ENCODE results near the gene ORAI1. TPM values are rescaled to one million over a fixed set of nuclear protein-coding genes. Genes with fewer than 3 reads are reported as not detected.
"Not testable (repeated sequence)": the region's sequence is repeated elsewhere in the genome, so short reads cannot be mapped to it uniquely, and the experiment has no call there.

Gene ORAI1
- total RNA-seq (2014; rRNA removed; shearing (Covaris generic)): 18.1 and 20.6 TPM in 2 replicates

DNA sequence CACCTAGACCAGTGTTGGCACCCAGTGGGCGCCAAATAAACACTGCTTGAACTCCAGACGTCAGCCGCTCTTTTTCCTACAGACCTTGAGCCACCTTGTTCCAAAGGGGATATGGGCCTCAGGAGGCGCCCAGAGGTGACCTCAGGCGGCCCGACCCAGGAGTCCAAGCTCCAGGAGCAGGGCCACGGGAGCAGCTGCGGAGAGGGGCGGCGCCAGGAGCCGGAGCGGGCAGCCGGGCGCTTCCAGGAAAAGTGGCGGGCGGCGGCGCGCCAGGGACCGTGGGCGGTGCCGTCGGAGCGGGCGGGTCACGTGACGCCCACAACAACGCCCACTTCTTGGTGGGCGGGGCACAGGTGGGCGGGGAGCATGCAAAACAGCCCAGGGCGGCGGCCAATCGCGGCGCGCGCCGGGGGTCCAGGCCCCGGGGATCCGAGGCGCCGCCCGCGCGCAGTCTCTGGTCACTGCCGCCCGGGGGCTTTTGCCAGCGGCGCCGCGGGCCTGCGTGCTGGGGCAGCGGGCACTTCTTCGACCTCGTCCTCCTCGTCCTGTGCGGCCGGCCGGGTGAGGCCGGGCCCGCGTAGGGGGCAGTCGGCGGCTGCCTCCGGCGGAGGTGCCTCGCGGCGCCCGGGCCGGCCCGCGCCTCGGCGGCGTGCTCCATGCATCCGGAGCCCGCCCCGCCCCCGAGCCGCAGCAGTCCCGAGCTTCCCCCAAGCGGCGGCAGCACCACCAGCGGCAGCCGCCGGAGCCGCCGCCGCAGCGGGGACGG lies at the start of gene ORAI1:
TSS of gene ORAI1 (plus strand) at position 444 of the 766 bp plus-strand sequence.
- peak; percentile 87 for DNase-seq (ENCODE audit: low read depth)

- peak; percentile 78 for DNase-seq (ENCODE audit: low read depth)
These were observed 49.4 kb upstream of the ORAI1 start for GRCh38 chr12:121576851-121577391.

GRCh38 chr12:121577443-121578180 lies 48.7 kb upstream of the ORAI1 start:
- DNase-seq (ENCODE audit: low read depth): no peak

GRCh38 chr12:121578230-121579189 lies 47.8 kb upstream of the ORAI1 start:
- no peak for DNase-seq (ENCODE audit: low read depth)

- DNase-seq (ENCODE audit: low read depth): peak; percentile 32
These were observed 47.0 kb upstream of the ORAI1 start for GRCh38 chr12:121579190-121579791.

- DNase-seq (ENCODE audit: low read depth): peak; percentile 70
These were observed 46.1 kb upstream of the ORAI1 start for GRCh38 chr12:121579981-121580868.

GRCh38 chr12:121580959-121581685 lies 45.2 kb upstream of the ORAI1 start, which contains the start of gene KDM2B:
TSS of gene KDM2B (minus strand) at chr12:121581023. CDS start at chr12:121580911, 112 bp downstream.
- peak; percentile 54 for DNase-seq (ENCODE audit: low read depth)

DNA sequence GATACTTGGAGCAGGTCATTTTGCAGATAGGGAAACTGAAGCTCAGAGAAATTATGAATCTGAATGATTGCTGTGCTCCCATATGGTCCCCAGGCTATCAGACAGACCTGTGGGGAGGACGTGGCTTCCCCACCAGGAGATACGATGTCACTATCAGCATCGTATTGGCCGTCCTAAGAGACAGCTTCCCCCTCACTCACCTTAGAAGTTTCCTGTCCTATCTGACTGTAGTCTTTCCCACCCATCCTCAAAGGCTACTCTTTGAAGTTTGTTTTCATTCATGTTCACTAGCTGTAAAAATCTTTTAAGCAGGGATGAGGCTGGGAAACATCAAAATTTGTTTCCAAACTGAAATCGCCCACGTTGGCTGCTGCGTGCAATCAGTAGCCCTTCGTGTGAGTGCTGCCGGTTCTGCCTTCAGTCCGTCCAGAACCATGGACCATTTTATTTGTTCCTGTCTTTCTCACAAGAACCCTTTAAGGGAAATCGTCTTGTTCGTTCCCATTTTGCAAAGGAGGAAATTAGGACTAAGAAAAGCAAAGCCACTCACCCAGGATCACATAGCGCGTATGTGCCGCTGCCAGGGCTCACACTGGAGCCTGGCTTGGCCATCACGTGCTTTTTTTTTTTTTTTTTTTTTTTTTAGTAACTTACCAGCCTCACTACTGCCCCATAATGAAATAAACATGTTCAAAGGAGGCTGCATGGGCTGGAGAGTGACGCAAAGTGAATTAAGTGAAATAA lies 44.5 kb upstream of the ORAI1 start:
- peak; percentile 53 for DNase-seq (ENCODE audit: low read depth)

GRCh38 chr12:121582583-121583333 lies 43.6 kb upstream of the ORAI1 start:
- DNase-seq (ENCODE audit: low read depth): peak; percentile 60

DNA sequence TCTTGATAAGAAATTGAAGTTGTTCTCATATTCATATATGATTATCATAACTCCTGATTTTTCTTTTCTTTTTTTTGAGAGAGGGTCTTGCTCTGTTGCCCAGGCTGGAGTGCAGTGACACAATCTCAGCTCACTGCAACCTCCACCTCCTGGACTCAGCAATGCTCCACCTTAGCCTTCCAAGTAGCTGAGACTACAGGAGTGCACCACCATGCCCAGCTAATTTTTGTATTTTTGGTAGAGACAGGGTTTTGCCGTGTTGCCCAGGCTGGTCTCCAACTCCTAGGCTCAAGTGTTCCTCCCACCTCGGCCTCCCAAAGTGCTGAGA lies 43.0 kb upstream of the ORAI1 start:
- DNase-seq (ENCODE audit: low read depth): not testable (repeated sequence)

- DNase-seq (ENCODE audit: low read depth): not testable (repeated sequence)
These were observed 41.4 kb upstream of the ORAI1 start for GRCh38 chr12:121584885-121585284.

- peak; percentile 71 for DNase-seq (ENCODE audit: low read depth)
These were observed 35.7 kb upstream of the ORAI1 start for GRCh38 chr12:121590476-121591143.

GRCh38 chr12:121592320-121592719 lies 34.0 kb upstream of the ORAI1 start:
- DNase-seq (ENCODE audit: low read depth): no peak

DNA sequence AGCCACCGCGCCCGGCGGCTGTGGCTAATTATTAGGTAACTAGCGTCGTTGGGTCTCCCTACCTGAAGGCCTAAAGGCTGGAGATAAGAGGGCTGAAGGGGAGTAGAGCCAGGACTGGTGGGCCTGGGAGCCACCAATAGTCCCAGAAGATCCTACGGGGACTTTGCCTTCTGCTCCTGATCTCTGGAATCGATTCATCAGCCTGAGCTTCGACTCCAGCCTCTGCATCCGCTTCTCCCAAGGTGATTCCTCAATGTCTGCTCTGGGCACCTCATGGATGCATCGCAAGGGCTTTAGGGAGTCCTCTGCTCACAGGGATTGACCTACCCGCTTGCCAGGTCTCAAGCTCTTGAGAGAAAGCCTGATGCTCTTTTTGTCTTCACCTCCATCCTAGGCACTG lies 30.8 kb upstream of the ORAI1 start:
- no peak for DNase-seq (ENCODE audit: low read depth)

DNA sequence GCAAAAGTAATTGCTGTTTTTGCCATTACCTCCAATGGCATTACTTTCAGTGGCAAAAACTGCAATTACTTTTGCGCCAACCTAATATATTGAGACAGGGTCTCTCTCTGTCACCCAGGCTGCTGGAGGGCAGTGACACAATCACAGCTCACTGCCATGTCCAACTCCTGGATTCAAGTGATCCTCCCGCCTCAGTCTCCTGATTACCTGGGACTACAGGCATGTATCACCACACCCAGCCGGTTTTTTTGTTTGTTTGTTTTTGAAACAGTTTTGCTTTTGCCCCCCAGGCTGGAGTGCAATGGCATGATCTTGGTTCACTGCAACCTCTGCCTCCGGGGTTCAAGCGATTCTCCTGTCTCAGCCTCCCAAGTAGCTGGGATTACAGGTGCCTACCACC lies 29.8 kb upstream of the ORAI1 start:
- no peak for DNase-seq (ENCODE audit: low read depth)

GRCh38 chr12:121600702-121601336 lies 25.5 kb upstream of the ORAI1 start:
- DNase-seq (ENCODE audit: low read depth): no peak

DNA sequence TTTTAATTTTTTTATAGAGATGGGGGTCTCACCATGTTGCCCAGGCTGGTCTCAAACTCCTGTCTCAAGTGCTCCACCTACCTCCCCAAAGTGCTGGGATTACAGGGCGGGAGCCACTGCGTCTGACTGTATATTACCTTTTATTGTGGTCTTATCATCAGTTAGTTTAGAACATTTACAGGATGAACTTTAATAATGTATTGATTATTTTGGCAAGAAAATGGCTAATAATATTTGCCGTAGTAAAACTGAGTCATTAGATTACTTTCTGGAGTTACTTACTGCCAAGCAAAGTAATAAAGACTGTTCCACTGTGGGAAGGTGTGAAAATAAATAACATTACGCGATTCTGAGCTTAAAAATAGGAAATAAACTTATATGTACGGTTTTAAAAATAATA lies 23.6 kb upstream of the ORAI1 start:
- DNase-seq (ENCODE audit: low read depth): no peak
